ENCODE measurements around the gene ZNF827.

ZNF827 gene

GRCh38 chr4:145899886-145900460 is 38.6 kb downstream of the ZNF827 start:
- DNase-seq (ENCODE audit: low spot score), result no peak
- no peak for TF ChIP-seq CTCF (IDR thresholded peaks at IDR 0.05; ENCODE audit: extremely low read depth, missing control alignments)

GRCh38 chr4:145898926-145899531 is 39.6 kb downstream of the ZNF827 start:
- no peak for TF ChIP-seq CTCF (IDR thresholded peaks at IDR 0.05; ENCODE audit: extremely low read depth, missing control alignments)
- no peak for DNase-seq (ENCODE audit: low spot score)

GRCh38 chr4:145898466-145898865 is 40.2 kb downstream of the ZNF827 start:
- no peak for DNase-seq (ENCODE audit: low spot score)
- no peak for TF ChIP-seq CTCF (IDR thresholded peaks at IDR 0.05; ENCODE audit: extremely low read depth, missing control alignments)

GRCh38 chr4:145895056-145895455 is 43.6 kb downstream of the ZNF827 start:
- no peak for DNase-seq (ENCODE audit: low spot score)
- no peak for TF ChIP-seq CTCF (IDR thresholded peaks at IDR 0.05; ENCODE audit: extremely low read depth, missing control alignments)

- no peak for DNase-seq (ENCODE audit: low spot score)
- TF ChIP-seq CTCF (IDR thresholded peaks at IDR 0.05; ENCODE audit: extremely low read depth, missing control alignments), result no peak
These were observed 46.7 kb downstream of the ZNF827 start for GRCh38 chr4:145891958-145892357.

GRCh38 chr4:145890689-145891088 is 47.9 kb downstream of the ZNF827 start:
- DNase-seq (ENCODE audit: low spot score), result no peak
- TF ChIP-seq CTCF (IDR thresholded peaks at IDR 0.05; ENCODE audit: extremely low read depth, missing control alignments), result no peak

GRCh38 chr4:145888393-145888792 is 50.2 kb downstream of the ZNF827 start:
- DNase-seq (ENCODE audit: low spot score), result no peak
- TF ChIP-seq CTCF (IDR thresholded peaks at IDR 0.05; ENCODE audit: extremely low read depth, missing control alignments), result no peak
